NCI-H1048 (cell line): Measurements from ENCODE around the gene MCC.

Experiments used
- DNase-seq: peaks from one replicate; lab custom pipeline; 2025; lab: John Stamatoyannopoulos, UW

Gene MCC

GRCh38 chr5:113176196-113176595, 312.1 kb downstream of the MCC start:
- no peak for DNase-seq

DNA sequence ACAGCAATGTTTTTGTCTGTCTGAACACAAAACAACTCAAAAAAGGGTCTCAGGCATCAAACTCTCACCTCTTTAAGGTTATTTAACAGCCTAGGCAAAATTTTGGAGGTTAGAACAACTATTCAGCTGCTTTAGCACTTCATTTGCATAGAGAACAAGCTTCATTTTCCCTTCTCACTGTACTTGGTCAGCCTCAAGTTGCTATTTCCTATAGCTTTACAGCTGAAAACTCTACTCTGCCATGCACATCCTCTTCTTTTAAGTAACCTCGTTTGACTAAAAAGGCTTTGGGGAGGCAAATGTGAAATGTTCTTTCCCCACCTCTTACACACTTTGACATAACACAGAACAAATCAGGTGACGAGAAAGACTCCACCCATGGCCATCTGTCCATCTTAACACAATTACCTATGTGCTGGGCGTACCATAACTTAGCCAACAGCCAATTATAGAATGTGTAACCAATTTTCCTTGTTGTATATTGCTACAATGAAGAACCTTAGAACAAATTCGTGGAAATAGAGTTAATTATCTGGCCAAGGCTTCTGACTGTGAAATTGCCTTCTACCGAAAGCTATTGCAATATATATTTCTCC, 315.9 kb downstream of the MCC start:
- DNase-seq = no peak

GRCh38 chr5:113171520-113171919, 316.7 kb downstream of the MCC start:
- DNase-seq = no peak

DNA sequence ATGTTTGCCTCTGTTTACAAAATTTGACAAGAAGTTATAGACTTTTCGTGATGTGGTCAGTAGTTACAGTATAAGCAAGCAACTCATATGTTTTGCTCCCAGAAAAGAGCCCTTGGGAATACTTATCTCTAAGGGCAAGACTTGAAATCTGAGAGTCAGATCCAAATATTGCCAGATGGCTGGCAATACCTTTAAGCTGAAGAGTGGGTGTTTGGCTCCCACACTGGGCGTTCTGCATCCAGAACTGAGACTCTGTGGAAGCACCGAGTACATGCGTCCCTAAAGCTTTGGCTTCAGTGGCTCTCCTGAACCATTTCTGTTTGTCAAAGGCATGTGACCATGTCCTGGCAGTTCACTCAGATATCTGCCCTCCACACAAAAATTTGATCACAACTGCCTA, 317.5 kb downstream of the MCC start:
- DNase-seq = no peak

- DNase-seq = no peak
These were observed 318.5 kb downstream of the MCC start for GRCh38 chr5:113169720-113170119.

GRCh38 chr5:113167985-113168384, 320.3 kb downstream of the MCC start:
- DNase-seq = no peak

- DNase-seq = no peak
These were observed 321.3 kb downstream of the MCC start for GRCh38 chr5:113166852-113167366.

DNA sequence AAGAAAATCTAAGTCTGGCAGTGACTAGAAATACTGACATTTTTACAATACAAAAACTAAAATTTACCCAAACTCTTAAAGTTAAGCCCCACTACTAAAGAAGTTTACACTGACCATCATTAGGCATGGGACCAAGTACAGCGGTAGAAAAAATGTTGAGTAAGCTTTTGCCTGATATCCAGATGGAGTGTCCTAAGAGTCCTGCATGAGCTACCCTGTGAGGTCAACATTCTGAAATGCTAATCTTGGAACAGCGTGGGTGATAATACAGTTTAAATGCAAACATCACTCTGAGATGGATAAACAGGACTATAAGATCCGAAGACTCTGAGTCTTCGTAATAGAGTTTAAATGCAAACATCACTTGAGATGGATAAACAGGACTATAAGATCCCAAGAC, 322.0 kb downstream of the MCC start:
- no peak for DNase-seq

DNA sequence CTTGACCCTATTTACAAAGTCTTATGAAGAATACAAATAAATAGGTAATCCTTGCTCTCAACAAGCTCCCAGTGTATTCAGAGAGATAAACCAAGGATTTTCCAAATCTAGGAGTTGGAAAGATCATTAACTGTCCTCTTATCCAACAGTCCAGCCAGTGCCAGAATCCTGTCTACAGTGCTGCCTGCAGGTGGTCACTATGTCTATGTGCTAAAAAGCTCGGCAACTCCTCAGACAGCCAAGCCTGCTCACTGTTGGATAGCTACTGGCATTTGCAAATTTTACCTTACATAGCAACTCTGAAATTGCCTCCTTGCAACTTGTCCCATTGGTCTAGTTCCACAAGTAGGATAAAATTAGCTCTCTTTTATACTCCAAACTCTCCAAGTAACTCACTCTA, 324.2 kb downstream of the MCC start:
- no peak for DNase-seq

GRCh38 chr5:113163328-113163727, 324.9 kb downstream of the MCC start:
- no peak for DNase-seq

- no peak for DNase-seq
These were observed 325.5 kb downstream of the MCC start for GRCh38 chr5:113162770-113163169.

DNA sequence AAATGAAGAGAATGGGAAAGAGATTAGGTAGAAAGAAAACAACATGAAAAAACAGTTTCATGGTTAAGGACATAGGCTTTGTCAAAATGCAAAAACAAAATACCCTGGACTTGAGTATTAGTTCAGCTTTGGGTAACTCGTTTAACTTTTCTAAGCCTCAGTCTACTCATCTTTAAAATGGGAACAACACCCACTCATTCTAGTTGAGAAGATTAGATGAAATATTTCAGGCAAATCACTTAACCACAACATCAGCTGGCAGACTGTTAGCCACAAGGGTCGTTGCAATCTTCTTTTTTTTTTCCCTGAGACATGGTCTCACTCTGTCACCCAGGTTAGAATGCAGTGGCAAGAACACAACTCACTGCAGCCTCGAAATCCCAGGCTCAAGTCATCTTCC, 326.0 kb downstream of the MCC start:
- DNase-seq = no peak

DNA sequence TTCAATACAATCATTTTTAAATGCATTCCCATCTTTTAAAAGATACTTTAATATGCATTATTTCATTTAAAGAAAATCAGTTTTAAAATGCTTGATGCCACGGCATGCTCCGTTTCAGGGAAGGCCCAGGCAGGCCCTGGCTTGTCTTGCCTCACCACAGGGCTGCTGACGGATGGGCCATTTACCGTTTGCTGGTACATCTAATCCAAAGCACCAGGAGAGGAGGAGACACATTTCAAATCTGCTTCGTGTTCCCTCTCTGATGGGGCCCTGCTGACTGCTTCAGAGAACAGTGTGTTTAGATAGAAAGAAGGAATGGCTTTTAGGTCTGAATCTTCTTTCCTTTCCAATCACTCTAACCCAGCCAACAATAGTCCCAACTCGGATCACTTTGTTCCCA, 326.4 kb downstream of the MCC start:
- no peak for DNase-seq

GRCh38 chr5:113157886-113158285, 330.4 kb downstream of the MCC start:
- DNase-seq = no peak

- DNase-seq = no peak
These were observed 331.9 kb downstream of the MCC start for GRCh38 chr5:113156271-113156877.

DNA sequence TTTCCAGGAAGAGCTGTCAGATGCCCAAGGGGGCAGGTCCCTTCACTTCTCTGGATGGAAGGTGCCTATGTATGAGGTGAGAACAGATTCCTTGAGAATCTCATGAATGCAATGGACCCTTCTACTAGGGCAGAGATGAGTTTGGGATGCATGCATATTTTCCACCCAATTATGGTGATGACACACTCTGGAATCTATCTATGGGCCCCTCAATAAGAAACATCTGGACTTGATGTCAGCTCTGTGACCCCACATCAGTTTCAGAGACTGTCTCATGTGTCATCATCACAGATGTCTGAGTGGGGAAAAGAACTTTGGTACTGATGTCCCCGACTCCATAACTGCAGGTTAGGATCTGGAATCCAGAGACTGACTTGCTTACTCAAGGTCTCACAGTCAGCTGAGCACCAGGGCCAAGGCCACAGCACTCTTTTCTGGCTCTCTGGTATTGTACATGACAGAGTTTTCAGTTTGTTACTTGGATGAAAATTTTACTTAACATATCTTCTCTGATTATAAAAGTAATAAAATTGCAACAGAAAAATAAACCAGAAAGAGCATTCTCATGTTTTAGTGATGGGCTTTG, 334.6 kb downstream of the MCC start:
- DNase-seq = no peak

GRCh38 chr5:113152380-113152740, 335.9 kb downstream of the MCC start:
- DNase-seq = no peak

DNA sequence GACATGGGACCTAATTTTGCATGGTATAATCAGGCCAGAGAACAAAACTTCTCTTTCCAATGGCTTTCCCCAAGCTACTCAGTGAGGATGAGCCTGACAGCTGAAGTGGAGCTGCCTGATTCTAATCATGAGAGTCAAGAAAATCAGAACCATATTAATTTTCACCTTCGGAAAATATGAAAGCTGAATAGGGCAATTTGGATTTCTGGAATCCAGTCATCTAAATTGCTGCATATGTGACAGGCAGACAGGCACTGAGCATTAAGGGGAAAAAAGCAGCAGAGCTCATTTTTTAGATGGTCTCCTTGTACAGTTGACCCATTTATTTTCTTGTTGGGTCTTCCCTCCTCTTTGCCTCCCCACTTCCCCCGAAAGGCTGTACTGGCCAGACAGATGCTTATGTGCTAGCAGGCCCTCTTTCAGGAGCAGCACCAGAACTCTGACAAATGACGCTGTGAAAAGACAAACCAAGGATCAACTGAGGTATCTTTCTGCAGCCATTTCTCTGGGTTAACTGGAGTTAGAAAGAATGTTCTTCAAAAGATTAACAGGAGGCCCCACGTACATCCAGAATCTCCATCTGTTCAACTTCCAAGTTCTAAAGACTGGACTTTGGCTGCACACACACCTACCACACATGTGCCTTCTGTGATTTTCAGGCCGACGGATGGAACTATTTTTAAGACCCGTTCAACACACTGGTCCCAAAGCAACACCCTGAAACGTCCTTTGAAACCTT, 336.4 kb downstream of the MCC start:
- no peak for DNase-seq

GRCh38 chr5:113150821-113151220, 337.4 kb downstream of the MCC start:
- DNase-seq = no peak

DNA sequence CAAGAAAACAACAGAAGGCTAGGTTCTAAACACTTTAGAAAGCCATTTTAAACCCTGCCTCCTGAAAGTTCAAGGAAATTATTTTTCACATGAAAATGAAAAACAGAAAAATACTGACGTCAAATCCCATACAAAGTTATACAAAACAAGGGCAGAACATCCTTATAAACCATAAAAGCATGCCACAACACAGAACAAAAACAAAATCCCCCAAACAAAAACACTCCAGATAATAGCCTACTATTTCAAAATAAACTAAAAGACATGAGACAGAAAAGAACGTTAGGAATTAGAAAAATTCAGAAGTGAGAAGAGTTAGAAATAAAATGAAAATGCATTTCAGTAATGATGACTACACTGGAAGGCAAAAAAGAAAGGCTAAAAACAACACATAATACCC, 338.0 kb downstream of the MCC start:
- DNase-seq = no peak

GRCh38 chr5:113147537-113147936, 340.7 kb downstream of the MCC start:
- no peak for DNase-seq

GRCh38 chr5:113147101-113147508, 341.1 kb downstream of the MCC start:
- DNase-seq = no peak

DNA sequence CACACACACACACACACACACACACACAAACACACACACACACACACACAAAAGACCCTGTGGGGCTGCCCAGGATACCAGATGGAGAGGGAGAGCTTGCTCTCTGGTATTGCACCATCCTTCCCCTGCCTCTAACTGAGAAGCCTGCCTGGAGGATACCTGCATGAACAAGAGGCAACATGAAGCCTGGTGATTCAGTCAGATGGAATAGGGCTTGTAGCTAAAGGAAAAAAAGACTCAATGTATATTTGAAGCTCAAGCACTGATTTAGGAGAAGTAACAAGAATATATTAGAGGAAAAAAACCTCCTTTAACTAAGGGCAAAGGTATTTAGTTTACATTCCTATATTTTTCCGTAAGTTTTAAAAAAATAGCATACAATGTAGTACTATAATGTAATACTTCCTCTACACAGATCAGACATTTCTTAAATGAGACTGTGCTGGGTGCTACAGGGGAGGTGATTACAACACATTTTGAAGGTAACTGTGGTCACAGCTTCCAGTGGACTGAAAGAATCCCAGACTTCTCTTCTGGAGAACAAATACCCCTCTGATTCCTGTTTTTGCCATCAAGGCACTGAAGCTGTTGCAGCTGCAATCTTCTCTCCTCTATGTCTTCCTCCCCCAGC, 342.4 kb downstream of the MCC start:
- no peak for DNase-seq
